Large intestine (tissue), 3 donors: ENCODE measurements around the gene SERPINA3. TPM values are rescaled to one million over a fixed set of nuclear protein-coding genes. Genes with fewer than 3 reads are reported as not detected.

Experiments used
- DNase-seq, 2 donors: peaks; one replicate each; pipeline versions ENCODE4 v3.0.0 to v3.0.0-alpha.2; 2013
- H3K27ac ChIP-seq: one replicate; pipeline ENCODE4 v1.5.1; 2013; ENCODE audit warnings: low read length
- H3K27me3 ChIP-seq: 2 replicates; pipeline ENCODE4 v1.6.1; 2013; ENCODE audit warnings: low read length; ENCODE audit not compliant: control insufficient read depth, insufficient read depth
- H3K36me3 ChIP-seq: 2 replicates; pipeline ENCODE4 v1.6.1; 2013; ENCODE audit warnings: low read length; ENCODE audit not compliant: control insufficient read depth, insufficient read depth
- H3K4me1 ChIP-seq: one replicate; pipeline ENCODE4 v1.6.1; 2013; ENCODE audit warnings: low read length; ENCODE audit not compliant: control insufficient read depth, insufficient read depth
- H3K4me3 ChIP-seq: one replicate; pipeline ENCODE4 v1.5.1; 2013; ENCODE audit warnings: low read length
- H3K9me3 ChIP-seq: one replicate; pipeline ENCODE4 v1.6.1; 2013; ENCODE audit warnings: mild to moderate bottlenecking, low read depth, low read length, moderate library complexity; ENCODE audit not compliant: control insufficient read depth
- WGBS: methylation state at CpG from one replicate; pipeline ENCODE4 v1.1.5; 2013; ENCODE audit warnings: low lambda C conversion rate; ENCODE audit not compliant: insufficient coverage; 5-methylcytosine and 5-hydroxymethylcytosine counted together
- polyA plus RNA-seq: library from polyadenylated mRNA; unstranded; fragments of 120-200 nt; gene quantifications from one replicate; pipeline ENCODE4 v1.2.1, GENCODE V29; 2013

Gene SERPINA3
- polyA plus RNA-seq, 1 donor: 0.51 TPM

- DNase-seq: no peak
- Histone ChIP-seq H3K27ac (no peak overlapping the region), H3K4me3 (no peak overlapping the region), H3K9me3 (no peaks in the 10 kb centered on the region), H3K4me1 (no peaks in the 10 kb centered on the region), H3K36me3 (no peaks in the 10 kb centered on the region), H3K27me3 (no peaks in the 10 kb centered on the region)
- WGBS: 94% methylated on average over 3 of the region's 11 CpGs
These were observed 58.6 kb downstream of the SERPINA3 start for GRCh38 chr14:94670692-94671285.

- Histone ChIP-seq H3K27me3 (no peaks in the 10 kb centered on the region), H3K9me3 (no peaks in the 10 kb centered on the region), H3K4me1 (no peaks in the 10 kb centered on the region), H3K27ac (no peak overlapping the region), H3K36me3 (no peaks in the 10 kb centered on the region), H3K4me3 (no peak overlapping the region)
- DNase-seq: no peak
- WGBS: no CpG with 5 or more reads among the region's 7 CpGs
These were observed 59.8 kb downstream of the SERPINA3 start for GRCh38 chr14:94671870-94672444.

GRCh38 chr14:94673071-94673470, 60.9 kb downstream of the SERPINA3 start:
- Histone ChIP-seq H3K36me3 (no peaks in the 10 kb centered on the region), H3K27ac (no peak overlapping the region), H3K9me3 (no peaks in the 10 kb centered on the region), H3K27me3 (no peaks in the 10 kb centered on the region), H3K4me1 (no peaks in the 10 kb centered on the region), H3K4me3 (no peak overlapping the region)
- DNase-seq: no peak
- 100% methylated on average over 1 of the region's 7 CpGs for WGBS

Other genes with a start within 250 kb of the SERPINA3 start
- gene SERPINA2, start 245.7 kb upstream of the SERPINA3 start, polyA plus RNA-seq: not detected
- gene SERPINA1, start 223.8 kb upstream of the SERPINA3 start, polyA plus RNA-seq: 1,712 TPM
- 0.10 TPM for gene SERPINA11, start 159.6 kb upstream of the SERPINA3 start, polyA plus RNA-seq
- gene SERPINA9, start 136.2 kb upstream of the SERPINA3 start, polyA plus RNA-seq: not detected
- not detected for gene SERPINA12, start 102.9 kb upstream of the SERPINA3 start, polyA plus RNA-seq
- 46.0 TPM for gene SERPINA4, start 50.9 kb upstream of the SERPINA3 start, polyA plus RNA-seq
- gene SERPINA5, start 31.0 kb upstream of the SERPINA3 start, polyA plus RNA-seq: 5.3 TPM
- 0.10 TPM for gene GSC, start 157.7 kb downstream of the SERPINA3 start, polyA plus RNA-seq